Measurements from ENCODE around the gene APH1B.
"Not testable (repeated sequence)": the region's sequence is repeated elsewhere in the genome, so short reads cannot be mapped to it uniquely, and the experiment has no call there.

The APH1B gene

GRCh38 chr15:63277038-63277892 lies at the start of gene APH1B:
APH1B (plus strand) TSS chr15:63277605; CDS start chr15:63277624, 19 bp downstream.
- no peak for DNase-seq

GRCh38 chr15:63227689-63228088 lies 49.7 kb upstream of the APH1B start:
- no peak for DNase-seq

- DNase-seq, result no peak
These were observed 46.2 kb upstream of the APH1B start for GRCh38 chr15:63231206-63231605.

- DNase-seq, result no peak
These were observed 45.7 kb upstream of the APH1B start for GRCh38 chr15:63231706-63232105.

DNA sequence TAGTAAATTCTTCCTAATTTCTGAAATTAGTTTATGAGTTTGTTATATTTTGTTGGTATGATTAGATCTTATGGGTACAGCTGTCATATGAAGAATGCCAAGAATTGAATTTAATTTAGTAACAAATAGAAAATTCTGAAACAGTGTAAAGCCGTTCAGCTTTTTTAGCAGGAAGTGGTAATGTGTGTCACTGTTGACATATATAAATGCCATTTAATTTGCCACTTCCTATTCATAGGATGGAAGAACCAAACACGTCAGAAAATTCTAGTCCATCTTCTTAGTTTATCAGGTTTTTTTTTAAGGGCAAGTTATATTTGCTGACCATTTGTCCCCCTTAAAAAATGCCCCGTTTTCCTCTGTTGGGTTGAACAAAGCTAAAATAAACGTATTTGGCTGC lies 45.0 kb upstream of the APH1B start:
- no peak for DNase-seq

DNA sequence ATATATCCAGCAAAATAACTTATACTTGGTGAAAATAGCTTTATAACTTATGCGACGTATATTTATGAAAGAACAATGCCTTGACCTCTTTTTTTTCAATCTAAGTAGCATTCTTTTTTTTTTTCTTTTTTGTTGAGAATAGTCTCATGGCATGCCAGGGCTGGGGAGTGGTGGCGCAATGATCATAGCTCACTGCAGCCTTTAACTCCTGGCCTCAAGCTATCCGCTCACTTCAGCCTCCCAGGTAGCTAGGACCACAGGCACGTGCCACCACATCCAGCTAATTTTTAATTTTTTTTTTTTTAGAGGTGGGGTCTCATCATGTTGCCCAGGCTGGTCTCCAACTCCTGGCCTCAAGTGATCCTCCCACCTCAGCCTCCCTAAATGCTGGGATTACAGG lies 44.5 kb upstream of the APH1B start:
- no peak for DNase-seq

- no peak for DNase-seq
These were observed 43.6 kb upstream of the APH1B start for GRCh38 chr15:63233667-63234423.

DNA sequence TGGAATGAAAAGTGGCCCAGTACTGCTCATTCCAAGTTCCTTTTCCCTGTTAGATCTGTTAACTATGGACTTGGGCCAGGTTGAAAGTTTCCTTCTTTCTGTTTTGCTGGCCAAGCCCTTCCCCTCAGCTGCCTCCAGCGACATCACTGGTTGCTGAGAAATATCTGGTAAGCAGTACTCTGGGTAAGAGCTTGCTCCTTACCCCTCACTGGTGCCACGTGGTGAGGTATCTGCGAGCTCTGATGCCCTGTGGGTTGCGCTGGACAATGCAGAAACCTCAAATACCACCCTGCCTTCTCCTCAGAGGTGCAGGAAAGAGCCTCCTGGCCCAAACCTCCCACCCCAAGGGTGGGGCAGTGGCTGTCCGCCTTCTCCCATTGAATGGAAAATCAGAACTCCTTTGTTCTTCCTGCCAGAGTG lies 42.9 kb upstream of the APH1B start:
- no peak for DNase-seq

- no peak for DNase-seq
These were observed 41.1 kb upstream of the APH1B start for GRCh38 chr15:63236272-63236671.

DNA sequence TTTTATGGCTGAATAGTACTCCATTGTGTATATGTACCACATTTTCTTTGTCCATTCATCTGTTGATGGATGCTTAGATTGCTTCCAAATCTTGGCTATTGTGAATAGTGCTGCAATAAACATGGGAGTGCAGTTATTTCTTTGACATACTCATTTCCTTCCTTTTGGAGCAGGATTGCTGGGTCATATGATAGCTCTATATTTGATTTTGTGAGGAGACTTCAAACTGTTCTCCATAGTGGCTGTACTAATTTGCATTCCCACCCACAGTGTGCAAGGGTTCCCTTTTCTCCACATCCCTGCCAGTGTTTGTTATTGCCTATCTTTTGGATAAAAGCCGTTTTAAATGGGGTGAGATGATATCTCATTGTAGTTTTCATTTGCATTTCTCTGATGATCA lies 40.3 kb upstream of the APH1B start:
- DNase-seq, result not testable (repeated sequence)

DNA sequence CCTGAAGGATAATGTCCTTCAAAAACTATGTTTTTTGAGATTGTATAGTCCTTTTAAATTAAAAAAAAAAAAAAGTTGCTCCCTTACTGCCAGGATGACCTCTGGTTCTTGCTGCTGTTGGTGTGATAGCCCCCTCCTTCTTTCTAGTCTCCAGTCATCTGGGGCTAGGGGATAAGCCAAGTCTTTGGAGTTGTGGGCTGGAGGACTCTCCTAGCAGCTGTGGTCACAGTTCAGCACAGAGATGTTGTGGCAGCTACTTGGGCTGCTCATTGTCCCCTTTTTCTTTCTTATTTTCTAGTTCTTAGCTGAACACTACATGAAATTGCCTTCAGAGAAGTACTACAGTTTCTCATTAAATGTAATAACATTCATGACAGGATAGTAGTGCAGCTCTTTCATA lies 39.2 kb upstream of the APH1B start:
- no peak for DNase-seq

DNA sequence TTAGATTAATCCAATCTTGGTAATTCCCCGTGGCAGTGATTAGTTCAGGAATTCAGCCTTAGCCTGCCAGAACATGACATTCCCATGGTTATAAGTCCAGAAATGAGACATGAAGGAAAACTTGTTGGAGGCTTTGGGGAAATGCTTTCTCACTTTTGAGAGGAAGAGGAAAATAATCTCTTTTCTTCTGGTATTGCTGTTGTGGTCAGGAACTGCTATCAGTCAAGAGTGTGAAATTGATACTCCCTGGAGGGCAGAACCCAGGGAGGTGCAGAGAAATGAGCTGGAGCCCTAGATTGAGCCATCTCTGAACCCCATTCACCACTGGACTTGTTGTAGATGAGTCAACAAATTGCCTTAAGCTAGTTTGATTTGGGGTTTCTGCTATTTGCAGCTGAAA lies 38.6 kb upstream of the APH1B start:
- DNase-seq, result no peak

DNA sequence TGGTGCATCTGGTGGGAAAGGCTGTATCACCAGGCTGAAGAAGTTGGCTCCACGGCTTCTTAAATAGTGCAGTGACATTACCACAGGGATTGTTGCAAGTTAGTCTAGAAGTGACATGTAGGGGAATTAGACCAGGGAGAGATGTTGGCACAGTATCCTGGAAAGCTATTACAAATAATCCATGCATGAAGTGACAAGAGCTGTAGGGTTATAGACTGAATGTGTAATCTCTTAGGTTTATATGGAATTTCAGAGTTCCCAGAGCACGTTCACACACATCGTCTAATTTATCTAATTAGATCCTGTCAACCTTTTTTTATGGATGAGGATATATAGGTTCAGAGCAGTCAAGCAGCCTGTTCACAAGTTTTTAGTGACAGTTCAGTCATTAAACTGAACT lies 37.3 kb upstream of the APH1B start:
- DNase-seq, result no peak

- no peak for DNase-seq
These were observed 36.1 kb upstream of the APH1B start for GRCh38 chr15:63241316-63241715.

DNA sequence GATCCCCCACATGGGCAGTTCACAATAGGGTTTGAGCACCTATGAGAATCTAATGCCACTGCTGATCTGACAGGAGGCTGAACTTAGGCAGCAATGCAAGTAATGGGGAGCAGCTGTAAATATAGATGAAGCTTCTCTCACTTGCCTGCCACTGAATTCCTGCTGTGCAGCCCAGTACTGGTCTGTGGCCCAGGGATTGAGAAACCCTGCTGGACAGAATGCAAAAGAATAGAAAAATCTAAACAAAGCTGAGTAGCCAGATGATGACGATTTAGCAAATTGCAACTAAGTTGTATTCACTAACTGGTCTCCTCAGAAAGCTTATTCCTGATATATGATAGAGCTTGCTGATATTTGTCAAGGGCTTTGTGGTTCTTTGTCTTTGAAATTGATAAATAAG lies 34.3 kb upstream of the APH1B start:
- no peak for DNase-seq

- DNase-seq, result no peak
These were observed 33.6 kb upstream of the APH1B start for GRCh38 chr15:63243776-63244175.

DNA sequence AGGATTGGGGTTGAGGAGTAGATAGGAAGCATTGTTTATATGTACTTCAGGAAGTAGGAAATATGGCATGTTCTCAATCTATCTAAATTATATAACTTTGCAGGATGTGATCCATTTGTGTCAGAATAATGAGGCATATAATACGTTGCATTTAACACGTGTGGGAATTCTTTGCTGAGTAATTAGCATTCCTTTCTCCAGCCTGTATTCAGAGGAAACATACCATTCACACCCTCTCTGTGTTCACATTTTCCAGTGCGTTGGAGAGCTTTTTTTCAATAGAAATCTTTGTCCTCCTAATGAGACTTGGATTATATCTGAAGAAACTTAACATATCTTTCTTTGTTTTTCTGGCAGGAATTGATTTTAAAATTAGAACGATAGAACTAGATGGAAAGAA lies 33.0 kb upstream of the APH1B start:
- DNase-seq, result no peak

- DNase-seq, result no peak
These were observed 32.3 kb upstream of the APH1B start for GRCh38 chr15:63244976-63245645.

- DNase-seq, result no peak
These were observed 30.5 kb upstream of the APH1B start for GRCh38 chr15:63246691-63247469.

- DNase-seq, result no peak
These were observed 27.0 kb upstream of the APH1B start for GRCh38 chr15:63250312-63250965.

GRCh38 chr15:63251701-63252100 lies 25.7 kb upstream of the APH1B start:
- DNase-seq, result no peak

- DNase-seq, result no peak
These were observed 25.1 kb upstream of the APH1B start for GRCh38 chr15:63252292-63252691.
